ENCODE results near the gene PRKCA. TPM values are rescaled to one million over a fixed set of nuclear protein-coding genes. Genes with fewer than 3 reads are reported as not detected.

The PRKCA gene
- total and polyA plus RNA-seq, 4 donors = 3.0 to 14.1 (median 5.4) TPM

DNA sequence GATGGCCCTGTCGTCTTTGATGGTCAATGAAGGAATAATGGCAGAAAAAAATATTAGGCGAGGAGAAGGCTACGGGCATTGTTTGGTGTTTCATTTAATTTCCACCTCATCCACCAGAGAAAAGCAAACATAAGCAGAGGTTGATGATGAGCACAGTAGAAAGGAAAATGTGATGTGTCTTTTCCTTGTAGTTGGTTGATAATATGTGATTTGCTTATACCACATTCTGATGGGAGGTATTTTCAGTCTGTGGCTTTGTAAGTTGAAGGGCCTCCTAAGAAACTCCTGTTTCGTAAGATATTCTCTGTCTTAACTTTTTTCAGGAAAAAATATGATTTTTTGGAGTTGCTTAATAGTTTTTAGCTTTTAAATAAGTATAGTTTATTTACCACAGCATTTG, 215.7 kb downstream of the PRKCA start:
- no peak for DNase-seq (ENCODE audit: low spot score)
- H3K9ac ChIP-seq (ENCODE audit: low read depth in 1 of 2, low read length in 2 of 2) = no peak overlapping the region
- H3K27me3 ChIP-seq (ENCODE audit: control insufficient read depth in 4 of 4, insufficient read depth in 4 of 4, low read length in 3 of 4) = no peaks in the 10 kb centered on the region
- 92% methylated on average over 4 of the region's 4 CpGs for WGBS
- peaks cover 2 to 13% (median 6%) of the 10 kb centered on the region in 4 donors for H3K4me1 ChIP-seq (ENCODE audit: control insufficient read depth in 4 of 4, insufficient read depth in 4 of 4, low read length in 3 of 4)
- TF ChIP-seq, protein P1, sequence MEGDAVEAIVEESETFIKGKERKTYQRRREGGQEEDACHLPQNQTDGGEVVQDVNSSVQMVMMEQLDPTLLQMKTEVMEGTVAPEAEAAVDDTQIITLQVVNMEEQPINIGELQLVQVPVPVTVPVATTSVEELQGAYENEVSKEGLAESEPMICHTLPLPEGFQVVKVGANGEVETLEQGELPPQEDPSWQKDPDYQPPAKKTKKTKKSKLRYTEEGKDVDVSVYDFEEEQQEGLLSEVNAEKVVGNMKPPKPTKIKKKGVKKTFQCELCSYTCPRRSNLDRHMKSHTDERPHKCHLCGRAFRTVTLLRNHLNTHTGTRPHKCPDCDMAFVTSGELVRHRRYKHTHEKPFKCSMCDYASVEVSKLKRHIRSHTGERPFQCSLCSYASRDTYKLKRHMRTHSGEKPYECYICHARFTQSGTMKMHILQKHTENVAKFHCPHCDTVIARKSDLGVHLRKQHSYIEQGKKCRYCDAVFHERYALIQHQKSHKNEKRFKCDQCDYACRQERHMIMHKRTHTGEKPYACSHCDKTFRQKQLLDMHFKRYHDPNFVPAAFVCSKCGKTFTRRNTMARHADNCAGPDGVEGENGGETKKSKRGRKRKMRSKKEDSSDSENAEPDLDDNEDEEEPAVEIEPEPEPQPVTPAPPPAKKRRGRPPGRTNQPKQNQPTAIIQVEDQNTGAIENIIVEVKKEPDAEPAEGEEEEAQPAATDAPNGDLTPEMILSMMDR (IDR thresholded peaks at IDR 0.05; ENCODE audit: low read depth, low read length, missing input control) = no peak
- no peak overlapping the region for H3K4me3 ChIP-seq (ENCODE audit: low read depth in 1 of 3, low read length in 3 of 3)
- H3K36me3 ChIP-seq (ENCODE audit: control insufficient read depth in 4 of 4, insufficient read depth in 3 of 4, low read depth in 1 of 4, low read length in 3 of 4) = peaks cover 0 to 2% (median 0%) of the 10 kb centered on the region in 4 donors
- H3K27ac ChIP-seq (ENCODE audit: low read depth in 1 of 2, low read length in 2 of 2) = no peak overlapping the region
- H3K9me3 ChIP-seq (ENCODE audit: control insufficient read depth in 4 of 4, low read length in 3 of 4) = no peaks in the 10 kb centered on the region

DNA sequence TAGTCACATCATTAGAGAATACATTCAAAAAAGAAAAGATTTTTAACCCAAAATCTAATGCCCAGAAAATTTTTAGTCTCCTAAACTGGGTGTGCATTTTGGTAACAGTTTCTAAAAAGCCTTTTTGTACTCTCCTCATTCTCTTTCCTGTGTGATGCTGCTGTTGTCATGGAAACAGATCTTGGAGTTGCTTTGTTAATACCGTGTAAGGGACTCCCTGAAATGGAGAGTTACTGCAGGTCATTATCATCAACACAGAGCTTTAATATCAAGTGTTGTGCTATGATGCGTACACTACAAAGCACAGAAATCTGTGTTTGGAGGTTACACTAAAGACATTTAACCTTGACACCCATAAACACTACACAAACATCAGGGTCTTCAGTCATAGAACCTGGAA, 216.3 kb downstream of the PRKCA start:
- 85% methylated on average over 2 of the region's 2 CpGs for WGBS
- H3K9ac ChIP-seq (ENCODE audit: low read depth in 1 of 2, low read length in 2 of 2) = no peak overlapping the region
- H3K4me1 ChIP-seq (ENCODE audit: control insufficient read depth in 4 of 4, insufficient read depth in 4 of 4, low read length in 3 of 4) = peaks cover 2 to 13% (median 6%) of the 10 kb centered on the region in 4 donors
- H3K27ac ChIP-seq (ENCODE audit: low read depth in 1 of 2, low read length in 2 of 2) = no peak overlapping the region
- H3K36me3 ChIP-seq (ENCODE audit: control insufficient read depth in 4 of 4, insufficient read depth in 3 of 4, low read depth in 1 of 4, low read length in 3 of 4) = peaks cover 0 to 2% (median 0%) of the 10 kb centered on the region in 4 donors
- H3K9me3 ChIP-seq (ENCODE audit: control insufficient read depth in 4 of 4, low read length in 3 of 4) = no peaks in the 10 kb centered on the region
- no peak for DNase-seq (ENCODE audit: low spot score)
- TF ChIP-seq RAD21 (IDR thresholded peaks at IDR 0.05) = no peak
- TF ChIP-seq HNF4A (conservative IDR thresholded peaks at IDR 0.05) = no peak
- no peak for TF ChIP-seq NR2F2 (IDR thresholded peaks at IDR 0.05)
- no peak for TF ChIP-seq FOXA2 (IDR thresholded peaks at IDR 0.05)
- TF ChIP-seq EGR1 (IDR thresholded peaks at IDR 0.05; ENCODE audit: low read depth in 2 of 2) = no peak
- no peak for TF ChIP-seq SP1 (IDR thresholded peaks at IDR 0.05)
- no peak for TF ChIP-seq HNF4G (IDR thresholded peaks at IDR 0.05)
- no peak for TF ChIP-seq GABPA (IDR thresholded peaks at IDR 0.05 in 1 of 2, conservative IDR thresholded peaks at IDR 0.05 in 1 of 2)
- no peak for TF ChIP-seq MAX (IDR thresholded peaks at IDR 0.05)
- no peak for TF ChIP-seq YY1 (IDR thresholded peaks at IDR 0.05)
- no peak for TF ChIP-seq FOXA1 (IDR thresholded peaks at IDR 0.05)
- no peak for TF ChIP-seq ATF3 (IDR thresholded peaks at IDR 0.05)
- TF ChIP-seq RXRA (IDR thresholded peaks at IDR 0.05) = no peak
- H3K4me3 ChIP-seq (ENCODE audit: low read depth in 1 of 3, low read length in 3 of 3) = no peak overlapping the region
- H3K27me3 ChIP-seq (ENCODE audit: control insufficient read depth in 4 of 4, insufficient read depth in 4 of 4, low read length in 3 of 4) = no peaks in the 10 kb centered on the region

DNA sequence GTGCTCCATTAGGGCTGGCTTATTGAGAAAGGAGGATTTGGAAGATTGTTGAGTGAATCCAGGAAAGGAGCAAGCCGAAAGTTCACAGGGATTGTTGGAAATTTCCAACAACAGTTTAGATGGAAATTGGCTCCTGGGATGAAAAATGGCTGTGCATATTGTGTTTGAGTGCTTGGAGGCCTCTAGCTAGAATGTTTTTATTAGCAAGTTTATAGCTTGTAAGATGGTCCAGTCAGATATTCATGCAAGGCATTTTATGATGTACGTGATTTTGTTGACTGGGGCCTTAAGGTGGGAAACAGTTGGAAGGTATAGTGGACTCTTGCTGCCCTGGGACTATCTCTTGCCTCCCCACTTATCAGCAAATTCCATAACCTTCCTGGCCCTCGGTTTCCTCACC, 216.7 kb downstream of the PRKCA start:
- Histone ChIP-seq H3K9me3 (ENCODE audit: control insufficient read depth in 4 of 4, low read length in 3 of 4) (no peaks in the 10 kb centered on the region), H3K4me3 (ENCODE audit: low read depth in 1 of 3, low read length in 3 of 3) (no peak overlapping the region), H3K9ac (ENCODE audit: low read depth in 1 of 2, low read length in 2 of 2) (no peak overlapping the region), H3K27ac (ENCODE audit: low read depth in 1 of 2, low read length in 2 of 2) (no peak overlapping the region), H3K4me1 (ENCODE audit: control insufficient read depth in 4 of 4, insufficient read depth in 4 of 4, low read length in 3 of 4) (peaks cover 2 to 13% (median 6%) of the 10 kb centered on the region in 4 donors), H3K27me3 (ENCODE audit: control insufficient read depth in 4 of 4, insufficient read depth in 4 of 4, low read length in 3 of 4) (no peaks in the 10 kb centered on the region), H3K36me3 (ENCODE audit: control insufficient read depth in 4 of 4, insufficient read depth in 3 of 4, low read depth in 1 of 4, low read length in 3 of 4) (peaks cover 0 to 2% (median 0%) of the 10 kb centered on the region in 4 donors)
- no peak for DNase-seq (ENCODE audit: low spot score)
- TF ChIP-seq, protein P2, sequence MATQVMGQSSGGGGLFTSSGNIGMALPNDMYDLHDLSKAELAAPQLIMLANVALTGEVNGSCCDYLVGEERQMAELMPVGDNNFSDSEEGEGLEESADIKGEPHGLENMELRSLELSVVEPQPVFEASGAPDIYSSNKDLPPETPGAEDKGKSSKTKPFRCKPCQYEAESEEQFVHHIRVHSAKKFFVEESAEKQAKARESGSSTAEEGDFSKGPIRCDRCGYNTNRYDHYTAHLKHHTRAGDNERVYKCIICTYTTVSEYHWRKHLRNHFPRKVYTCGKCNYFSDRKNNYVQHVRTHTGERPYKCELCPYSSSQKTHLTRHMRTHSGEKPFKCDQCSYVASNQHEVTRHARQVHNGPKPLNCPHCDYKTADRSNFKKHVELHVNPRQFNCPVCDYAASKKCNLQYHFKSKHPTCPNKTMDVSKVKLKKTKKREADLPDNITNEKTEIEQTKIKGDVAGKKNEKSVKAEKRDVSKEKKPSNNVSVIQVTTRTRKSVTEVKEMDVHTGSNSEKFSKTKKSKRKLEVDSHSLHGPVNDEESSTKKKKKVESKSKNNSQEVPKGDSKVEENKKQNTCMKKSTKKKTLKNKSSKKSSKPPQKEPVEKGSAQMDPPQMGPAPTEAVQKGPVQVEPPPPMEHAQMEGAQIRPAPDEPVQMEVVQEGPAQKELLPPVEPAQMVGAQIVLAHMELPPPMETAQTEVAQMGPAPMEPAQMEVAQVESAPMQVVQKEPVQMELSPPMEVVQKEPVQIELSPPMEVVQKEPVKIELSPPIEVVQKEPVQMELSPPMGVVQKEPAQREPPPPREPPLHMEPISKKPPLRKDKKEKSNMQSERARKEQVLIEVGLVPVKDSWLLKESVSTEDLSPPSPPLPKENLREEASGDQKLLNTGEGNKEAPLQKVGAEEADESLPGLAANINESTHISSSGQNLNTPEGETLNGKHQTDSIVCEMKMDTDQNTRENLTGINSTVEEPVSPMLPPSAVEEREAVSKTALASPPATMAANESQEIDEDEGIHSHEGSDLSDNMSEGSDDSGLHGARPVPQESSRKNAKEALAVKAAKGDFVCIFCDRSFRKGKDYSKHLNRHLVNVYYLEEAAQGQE (IDR thresholded peaks at IDR 0.05) = no peak
- TF ChIP-seq MAX (IDR thresholded peaks at IDR 0.05) (no peak), FOXA1 (IDR thresholded peaks at IDR 0.05) (no peak), HNF4A (conservative IDR thresholded peaks at IDR 0.05) (no peak), GABPA (IDR thresholded peaks at IDR 0.05 in 1 of 2, conservative IDR thresholded peaks at IDR 0.05 in 1 of 2) (no peak)
- 96% methylated on average over 3 of the region's 3 CpGs for whole genome bisulfite sequencing

Measured in liver (tissue), 9 donors.